Skin of body (tissue), 2 donors: ENCODE data around the gene CIAPIN1. TPM values are rescaled to one million over a fixed set of nuclear protein-coding genes. Genes with fewer than 3 reads are reported as not detected.

Source experiments
- DNase-seq: peaks from one replicate; lab custom pipeline; 2025; lab: John Stamatoyannopoulos, UW
- total RNA-seq: library from RNA; depleted of rRNA; stranded (reverse); fragments of >200 nt; gene quantifications from one replicate; pipeline ENCODE4 v1.2.3, GENCODE V29; 2014

The CIAPIN1 gene
- total RNA-seq, 1 donor from 2014 or later = 40.9 TPM

- no peak for DNase-seq
These were observed 29.6 kb upstream of the CIAPIN1 start for GRCh38 chr16:57476546-57477410.

- DNase-seq = no peak
These were observed 28.6 kb upstream of the CIAPIN1 start for GRCh38 chr16:57475711-57476339.

- no peak for DNase-seq
These were observed 27.8 kb upstream of the CIAPIN1 start for GRCh38 chr16:57474671-57475661.

GRCh38 chr16:57473906-57474305, 26.7 kb upstream of the CIAPIN1 start:
- DNase-seq = no peak

- DNase-seq = no peak
These were observed 26.1 kb upstream of the CIAPIN1 start for GRCh38 chr16:57473176-57473840.

- no peak for DNase-seq
These were observed 25.5 kb upstream of the CIAPIN1 start for GRCh38 chr16:57472665-57473060.

GRCh38 chr16:57471852-57472664, 24.9 kb upstream of the CIAPIN1 start:
- no peak for DNase-seq

GRCh38 chr16:57471209-57471608, 24.0 kb upstream of the CIAPIN1 start:
- no peak for DNase-seq

GRCh38 chr16:57470711-57471110, 23.5 kb upstream of the CIAPIN1 start:
- no peak for DNase-seq

GRCh38 chr16:57469917-57470470, 22.8 kb upstream of the CIAPIN1 start:
- no peak for DNase-seq

GRCh38 chr16:57469046-57469445, 21.9 kb upstream of the CIAPIN1 start:
- DNase-seq = no peak

- DNase-seq = no peak
These were observed 21.2 kb upstream of the CIAPIN1 start for GRCh38 chr16:57468346-57468745.

GRCh38 chr16:57464523-57464922, 17.3 kb upstream of the CIAPIN1 start:
- DNase-seq = no peak

GRCh38 chr16:57462978-57463362, 15.8 kb upstream of the CIAPIN1 start:
- no peak for DNase-seq

- DNase-seq = peak; percentile 76
These were observed 15.2 kb upstream of the CIAPIN1 start, which contains the start of gene POLR2C for GRCh38 chr16:57462209-57462977. TSS of gene POLR2C (plus strand) at chr16:57462679. CDS start at chr16:57462725, 46 bp downstream.

- no peak for DNase-seq
These were observed 4.8 kb upstream of the CIAPIN1 start for GRCh38 chr16:57452021-57452420.

GRCh38 chr16:57446531-57447185, 527 bp downstream of the CIAPIN1 start:
- DNase-seq = no peak

GRCh38 chr16:57445510-57445909, 1.7 kb downstream of the CIAPIN1 start:
- DNase-seq = no peak
